ENCODE results near the gene AMN1.
"Not testable (repeated sequence)": the region's sequence is repeated elsewhere in the genome, so short reads cannot be mapped to it uniquely, and the experiment has no call there.

Gene AMN1

GRCh38 chr12:31733549-31734432, 5.0 kb upstream of the AMN1 start:
- DNase-seq (ENCODE audit: insufficient read length, low spot score), result peak; percentile 34
- FAIRE-seq, result peak; percentile 89

GRCh38 chr12:31732926-31733548, 4.2 kb upstream of the AMN1 start:
- DNase-seq (ENCODE audit: insufficient read length, low spot score), result peak; percentile 81
- FAIRE-seq, result peak; percentile 80

GRCh38 chr12:31731203-31731602, 2.4 kb upstream of the AMN1 start:
- FAIRE-seq, result not testable (repeated sequence)

GRCh38 chr12:31729705-31730104, 884 bp upstream of the AMN1 start:
- DNase-seq (ENCODE audit: insufficient read length, low spot score) (no peak), FAIRE-seq (no peak)

More at GRCh38 chr12:31731203-31731602, 2.4 kb upstream of the AMN1 start:
- DNase-seq (ENCODE audit: insufficient read length, low spot score), result not testable (repeated sequence)

- peak; percentile 44 for DNase-seq (ENCODE audit: insufficient read length, low spot score)
- no peak for FAIRE-seq
These were observed 418 bp downstream of the AMN1 start for GRCh38 chr12:31728289-31728916.

- DNase-seq (ENCODE audit: insufficient read length, low spot score), result no peak
These were observed 1.6 kb downstream of the AMN1 start for GRCh38 chr12:31727192-31727591.

GRCh38 chr12:31726575-31726974, 2.2 kb downstream of the AMN1 start:
- no peak for DNase-seq (ENCODE audit: insufficient read length, low spot score)
- FAIRE-seq, result no peak

More at GRCh38 chr12:31727192-31727591, 1.6 kb downstream of the AMN1 start:
- no peak for FAIRE-seq

- DNase-seq (ENCODE audit: insufficient read length, low spot score) (no peak), FAIRE-seq (no peak)
These were observed 4.3 kb downstream of the AMN1 start for GRCh38 chr12:31724557-31724956.

- DNase-seq (ENCODE audit: insufficient read length, low spot score) (no peak), FAIRE-seq (no peak)
These were observed 6.2 kb downstream of the AMN1 start for GRCh38 chr12:31722580-31722979.

GRCh38 chr12:31718542-31719198, 10.2 kb downstream of the AMN1 start:
- not testable (repeated sequence) for FAIRE-seq; DNase-seq (ENCODE audit: insufficient read length, low spot score)

GRCh38 chr12:31716998-31717397, 11.8 kb downstream of the AMN1 start:
- not testable (repeated sequence) for DNase-seq (ENCODE audit: insufficient read length, low spot score)

GRCh38 chr12:31715283-31715825, 13.5 kb downstream of the AMN1 start:
- DNase-seq (ENCODE audit: insufficient read length, low spot score) (no peak), FAIRE-seq (no peak)

More at GRCh38 chr12:31716998-31717397, 11.8 kb downstream of the AMN1 start:
- FAIRE-seq, result not testable (repeated sequence)

- DNase-seq (ENCODE audit: insufficient read length, low spot score), result no peak
- FAIRE-seq, result no peak
These were observed 14.2 kb downstream of the AMN1 start for GRCh38 chr12:31714406-31715271.

GRCh38 chr12:31712877-31713276, 15.9 kb downstream of the AMN1 start:
- DNase-seq (ENCODE audit: insufficient read length, low spot score), result no peak

GRCh38 chr12:31710021-31710818, 18.6 kb downstream of the AMN1 start:
- no peak for FAIRE-seq
- DNase-seq (ENCODE audit: insufficient read length, low spot score), result no peak

More at GRCh38 chr12:31712877-31713276, 15.9 kb downstream of the AMN1 start:
- FAIRE-seq, result no peak

GRCh38 chr12:31708118-31708517, 20.7 kb downstream of the AMN1 start:
- not testable (repeated sequence) for DNase-seq (ENCODE audit: insufficient read length, low spot score); FAIRE-seq

GRCh38 chr12:31705621-31706020, 23.2 kb downstream of the AMN1 start:
- FAIRE-seq, result no peak
- DNase-seq (ENCODE audit: insufficient read length, low spot score), result no peak

GRCh38 chr12:31702047-31702446, 26.8 kb downstream of the AMN1 start:
- DNase-seq (ENCODE audit: insufficient read length, low spot score), result peak; percentile 10
- no peak for FAIRE-seq

- not testable (repeated sequence) for FAIRE-seq; DNase-seq (ENCODE audit: insufficient read length, low spot score)
These were observed 38.9 kb downstream of the AMN1 start for GRCh38 chr12:31689921-31690320.
